Uterus (tissue), 2 donors: Measurements from ENCODE around the gene OR5B12.

Source experiments
- CTCF ChIP-seq, 4 experiments: fragments of 200-600 bp in 2 of 4; fragments of 450-650 bp in 2 of 4; sonication (generic) in 2 of 4; IDR thresholded peaks; one replicate each; pipeline ENCODE4 v1.5.1; 2016 to 2019; ENCODE audit warnings: antibody characterized with exemption in 4 of 4, mild to moderate bottlenecking in 2 of 4, moderate library complexity in 1 of 4
- POLR2A ChIP-seq, 2 donors: fragments of 450-650 bp; IDR thresholded peaks; one replicate each; pipeline ENCODE4 v1.6.1; 2016; ENCODE audit warnings: antibody characterized with exemption in 2 of 2, mild to moderate bottlenecking in 1 of 2, moderate library complexity in 1 of 2

GRCh38 chr11:58406774-58407173, 35.3 kb downstream of the OR5B12 start, which contains the start of gene OR5B3:
- TF ChIP-seq CTCF (IDR thresholded peaks at IDR 0.05): no peak
- TF ChIP-seq POLR2A (IDR thresholded peaks at IDR 0.05): no peak
